ENCODE measurements around the gene LRRC8A. TPM values are rescaled to one million over a fixed set of nuclear protein-coding genes. Genes with fewer than 3 reads are reported as not detected.
"Not testable (repeated sequence)": the region's sequence is repeated elsewhere in the genome, so short reads cannot be mapped to it uniquely, and the experiment has no call there.

The LRRC8A gene
- total RNA-seq, 1 donor from 2014 or later: 49.7 TPM

DNA sequence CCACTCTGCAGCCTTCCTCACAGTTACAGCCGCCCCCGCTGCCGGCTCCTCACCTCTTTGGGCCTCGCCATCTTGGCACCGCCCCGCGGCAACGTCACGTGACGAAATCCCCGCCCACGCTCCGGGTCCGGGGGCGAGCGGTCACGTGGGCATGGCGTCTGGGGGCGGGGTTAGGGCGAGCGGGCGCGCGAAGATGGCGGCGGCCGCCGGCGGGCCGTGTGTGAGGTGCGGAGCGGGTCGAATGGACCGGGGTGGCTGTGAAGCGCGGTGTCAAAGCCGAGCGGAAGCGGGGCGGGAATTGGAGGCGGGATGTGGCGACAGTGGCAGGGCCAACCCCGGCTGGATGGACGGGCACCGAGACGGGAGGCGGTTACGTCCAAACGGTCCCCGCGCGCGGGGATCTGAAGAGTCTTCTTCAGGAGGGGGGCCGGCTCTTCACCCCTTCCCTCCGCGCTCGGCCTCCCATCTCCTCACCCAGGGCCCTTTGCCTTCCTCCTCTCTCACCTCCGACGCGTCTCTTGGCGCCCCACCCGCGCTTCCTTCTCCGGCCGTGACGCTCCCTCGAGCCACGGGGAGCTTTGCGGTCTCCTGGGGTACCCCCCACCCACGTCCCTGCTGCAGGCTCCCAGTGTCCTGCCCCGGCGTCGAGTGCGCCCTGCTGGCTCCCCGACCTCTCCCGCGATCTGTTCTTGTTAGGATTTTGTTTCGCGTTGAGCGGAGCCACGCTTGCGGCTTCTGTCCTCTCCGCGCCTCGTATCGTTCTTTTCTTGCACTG, 65.8 kb downstream of the LRRC8A start, which contains the start of the genes DOLK and NUP188:
DOLK (minus strand) TSS at position 77 of the 775 bp plus-strand sequence. CDS start 300 bp downstream, outside the sequence.
NUP188 (plus strand) TSS at position 173 of the 775 bp plus-strand sequence; CDS start at position 194, 21 bp downstream.
- Mint-ChIP-seq H3K9me3 (no peaks in the 10 kb centered on the region), H3K36me3 (ENCODE audit: low read depth) (peaks cover 7% of the 10 kb centered on the region), H3K4me1 (peaks cover 23% of the 10 kb centered on the region), H3K27ac (ENCODE audit: unreplicated experiment) (peak within 1 kb of the TSS; percentile 98), H3K27me3 (ENCODE audit: low read depth) (no peaks in the 10 kb centered on the region), H3K4me3 (peak within 1 kb of the TSS; percentile 97)
- TF ChIP-seq, protein P1, sequence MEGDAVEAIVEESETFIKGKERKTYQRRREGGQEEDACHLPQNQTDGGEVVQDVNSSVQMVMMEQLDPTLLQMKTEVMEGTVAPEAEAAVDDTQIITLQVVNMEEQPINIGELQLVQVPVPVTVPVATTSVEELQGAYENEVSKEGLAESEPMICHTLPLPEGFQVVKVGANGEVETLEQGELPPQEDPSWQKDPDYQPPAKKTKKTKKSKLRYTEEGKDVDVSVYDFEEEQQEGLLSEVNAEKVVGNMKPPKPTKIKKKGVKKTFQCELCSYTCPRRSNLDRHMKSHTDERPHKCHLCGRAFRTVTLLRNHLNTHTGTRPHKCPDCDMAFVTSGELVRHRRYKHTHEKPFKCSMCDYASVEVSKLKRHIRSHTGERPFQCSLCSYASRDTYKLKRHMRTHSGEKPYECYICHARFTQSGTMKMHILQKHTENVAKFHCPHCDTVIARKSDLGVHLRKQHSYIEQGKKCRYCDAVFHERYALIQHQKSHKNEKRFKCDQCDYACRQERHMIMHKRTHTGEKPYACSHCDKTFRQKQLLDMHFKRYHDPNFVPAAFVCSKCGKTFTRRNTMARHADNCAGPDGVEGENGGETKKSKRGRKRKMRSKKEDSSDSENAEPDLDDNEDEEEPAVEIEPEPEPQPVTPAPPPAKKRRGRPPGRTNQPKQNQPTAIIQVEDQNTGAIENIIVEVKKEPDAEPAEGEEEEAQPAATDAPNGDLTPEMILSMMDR (conservative IDR thresholded peaks at IDR 0.05): no peak
- peak; percentile 99 for DNase-seq (ENCODE audit: low read depth, low spot score)

DNA sequence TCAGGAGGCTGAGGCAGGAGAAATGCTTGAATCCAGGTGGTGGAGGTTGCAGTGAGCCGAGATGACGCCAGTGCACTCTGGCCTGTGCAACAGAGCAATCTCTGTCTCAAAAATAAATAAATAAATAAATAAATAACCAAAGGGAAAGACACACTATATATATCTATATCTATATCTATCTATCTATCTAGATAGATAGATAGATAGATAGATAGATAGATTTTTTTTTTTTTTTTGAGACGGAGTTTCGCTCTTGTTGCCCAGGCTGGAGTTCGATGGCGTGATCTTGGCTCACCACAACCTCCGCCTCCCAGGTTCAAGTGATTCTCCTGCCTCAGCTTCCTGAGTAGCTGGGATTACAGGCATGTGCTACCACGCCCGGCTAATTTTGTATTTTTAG, 79.5 kb downstream of the LRRC8A start:
- DNase-seq (ENCODE audit: low read depth, low spot score); H3K4me1 Mint-ChIP-seq; H3K36me3 Mint-ChIP-seq (ENCODE audit: low read depth); H3K4me3 Mint-ChIP-seq; H3K27me3 Mint-ChIP-seq (ENCODE audit: low read depth); H3K9me3 Mint-ChIP-seq; H3K27ac Mint-ChIP-seq (ENCODE audit: unreplicated experiment): not testable (repeated sequence)

Other genes with a start within 250 kb of the LRRC8A start
- 120 and 128 TPM in 2 replicates for gene DYNC2I2, start 225.3 kb upstream of the LRRC8A start, total RNA-seq
- gene SET, start 192.9 kb upstream of the LRRC8A start, total RNA-seq: 891 and 930 TPM in 2 replicates
- gene PKN3, start 179.6 kb upstream of the LRRC8A start, total RNA-seq: 28.0 and 30.0 TPM in 2 replicates
- gene ZDHHC12, start 158.0 kb upstream of the LRRC8A start, total RNA-seq: 15.1 and 15.7 TPM in 2 replicates
- gene ZER1, start 110.2 kb upstream of the LRRC8A start, total RNA-seq: 19.1 and 19.3 TPM in 2 replicates
- 28.9 and 32.3 TPM in 2 replicates for gene TBC1D13, start 94.9 kb upstream of the LRRC8A start, total RNA-seq
- gene ENDOG, start 63.6 kb upstream of the LRRC8A start, total RNA-seq: 21.9 and 23.7 TPM in 2 replicates
- 66.7 and 66.8 TPM in 2 replicates for gene SPOUT1, start 52.3 kb upstream of the LRRC8A start, total RNA-seq
- 17.7 and 17.9 TPM in 2 replicates for gene KYAT1, start 183 bp upstream of the LRRC8A start, total RNA-seq
- 3.9 and 5.0 TPM in 2 replicates for gene PHYHD1, start 38.8 kb downstream of the LRRC8A start, total RNA-seq
- 20.7 and 21.1 TPM in 2 replicates for gene DOLK, start 65.5 kb downstream of the LRRC8A start, total RNA-seq
- 128 TPM in 2 replicates for gene NUP188, start 65.6 kb downstream of the LRRC8A start, total RNA-seq
- 71.7 and 76.1 TPM in 2 replicates for gene SH3GLB2, start 146.2 kb downstream of the LRRC8A start, total RNA-seq
- gene MIGA2, start 154.5 kb downstream of the LRRC8A start, total RNA-seq: 34.4 and 38.3 TPM in 2 replicates
- gene DOLPP1, start 199.0 kb downstream of the LRRC8A start, total RNA-seq: 43.1 and 43.9 TPM in 2 replicates
- 24.9 and 26.0 TPM in 2 replicates for gene CRAT, start 228.7 kb downstream of the LRRC8A start, total RNA-seq
- gene PTPA, start 229.3 kb downstream of the LRRC8A start, total RNA-seq: 136 and 144 TPM in 2 replicates

Data from neural crest cell (in vitro differentiated cells).